GM18517 (cell line): ENCODE results near the gene AHDC1.
A peak's percentile ranks its signal among the peaks of the same experiment; 100 is the strongest.
"Not testable (repeated sequence)": the region's sequence is repeated elsewhere in the genome, so short reads cannot be mapped to it uniquely, and the experiment has no call there.

Experiments used
- ATAC-seq: cut with Tn5 transposase; IDR thresholded peaks from one replicate; pipeline ENCODE4 v1.9.1; 2021; ENCODE audit warnings: mild to moderate bottlenecking, moderate library complexity; ENCODE audit not compliant: unreplicated experiment

Gene AHDC1

DNA sequence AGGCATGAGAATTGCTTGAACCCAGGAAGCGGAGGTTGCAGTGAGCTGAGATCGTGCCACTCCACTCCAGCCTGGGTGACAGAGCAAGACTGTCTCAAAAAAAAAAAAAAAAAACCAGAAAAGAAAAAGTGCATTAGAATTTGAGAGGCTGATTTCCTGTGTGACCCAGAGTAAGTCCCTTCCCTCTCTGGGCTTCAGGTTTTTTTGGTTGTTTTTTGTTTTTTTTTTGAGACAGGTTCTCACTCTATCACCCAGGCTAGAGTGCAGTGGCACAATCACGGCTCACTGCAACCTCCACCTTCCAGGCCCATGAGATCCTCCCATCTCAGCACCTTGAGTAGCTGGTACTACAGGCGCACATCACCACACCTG lies 65.7 kb downstream of the AHDC1 start:
- ATAC-seq = not testable (repeated sequence)

DNA sequence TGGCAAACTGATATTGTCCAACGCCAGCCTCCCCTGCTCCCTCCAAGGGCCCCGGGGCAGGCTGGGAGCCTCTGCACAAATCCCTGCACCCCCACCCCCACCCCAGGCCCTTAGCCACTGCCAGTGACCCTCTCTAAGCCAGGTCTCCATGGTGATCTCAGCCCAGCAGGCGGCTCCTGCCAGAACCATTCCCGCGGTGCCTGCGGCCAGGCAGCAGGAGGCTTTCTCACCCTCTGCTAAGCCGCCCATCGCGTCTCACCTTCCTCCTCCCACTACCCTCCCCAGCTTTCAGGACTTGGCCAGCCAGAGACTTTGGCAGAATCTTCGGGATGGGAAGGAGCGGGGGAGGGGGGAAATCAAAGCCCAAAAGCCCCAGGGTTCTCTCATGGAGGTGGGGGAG lies 67.2 kb downstream of the AHDC1 start:
- ATAC-seq = no peak

DNA sequence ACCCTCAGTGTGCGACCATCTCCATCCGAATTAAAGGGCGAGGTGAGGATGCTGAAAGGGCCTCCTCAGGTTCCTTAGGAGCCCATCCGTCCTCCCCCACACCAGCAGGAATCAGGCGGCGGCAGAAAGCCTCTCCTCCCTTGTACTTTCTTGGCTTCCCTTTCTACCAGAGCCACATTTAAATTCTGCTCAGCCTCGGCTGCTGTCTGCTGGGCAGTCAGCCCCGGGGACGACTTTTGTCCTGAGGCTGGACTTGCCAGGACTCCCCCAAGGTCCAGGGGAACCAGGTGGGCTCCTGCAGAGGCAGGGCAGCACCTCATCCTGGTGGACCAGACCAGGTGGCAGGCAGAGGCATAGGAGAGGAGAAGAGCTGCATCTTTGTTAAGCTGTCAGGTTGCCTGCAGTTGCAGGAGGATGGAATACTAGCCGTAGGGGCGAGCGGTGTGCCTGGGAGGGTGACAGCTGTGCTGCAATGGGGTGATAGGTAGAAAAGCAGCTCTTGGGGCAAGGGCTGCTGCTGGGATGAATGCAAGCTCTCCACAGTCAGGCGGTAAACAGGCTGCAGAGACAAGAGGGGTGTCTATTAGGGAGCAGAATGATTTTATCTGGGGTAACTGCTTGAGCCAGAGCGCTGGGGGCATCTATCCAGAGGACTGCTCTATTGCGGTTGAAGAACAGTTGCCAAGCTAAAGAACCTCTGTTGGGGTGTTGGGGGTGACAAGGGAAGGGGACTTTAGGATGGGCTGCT lies 67.8 kb downstream of the AHDC1 start:
- ATAC-seq = no peak

DNA sequence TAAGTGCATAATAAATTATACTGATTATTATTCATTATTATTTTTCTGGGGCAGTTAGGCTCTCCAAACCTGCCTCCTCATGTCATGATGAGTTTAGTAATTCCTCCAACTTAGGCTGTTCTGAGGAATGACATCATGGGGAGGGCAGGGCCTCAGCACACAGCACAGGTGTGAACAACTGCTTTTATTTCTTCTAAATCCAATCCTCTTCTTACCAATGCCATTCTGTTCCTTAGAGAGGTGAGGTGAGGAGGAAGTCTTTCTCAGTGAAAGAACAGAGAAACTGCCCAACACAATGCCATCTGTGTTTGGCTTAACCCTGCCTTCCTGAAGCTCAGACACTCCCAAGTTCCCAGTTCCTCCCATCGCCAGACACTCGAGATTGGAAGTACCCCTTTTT lies 68.6 kb downstream of the AHDC1 start:
- ATAC-seq = no peak

DNA sequence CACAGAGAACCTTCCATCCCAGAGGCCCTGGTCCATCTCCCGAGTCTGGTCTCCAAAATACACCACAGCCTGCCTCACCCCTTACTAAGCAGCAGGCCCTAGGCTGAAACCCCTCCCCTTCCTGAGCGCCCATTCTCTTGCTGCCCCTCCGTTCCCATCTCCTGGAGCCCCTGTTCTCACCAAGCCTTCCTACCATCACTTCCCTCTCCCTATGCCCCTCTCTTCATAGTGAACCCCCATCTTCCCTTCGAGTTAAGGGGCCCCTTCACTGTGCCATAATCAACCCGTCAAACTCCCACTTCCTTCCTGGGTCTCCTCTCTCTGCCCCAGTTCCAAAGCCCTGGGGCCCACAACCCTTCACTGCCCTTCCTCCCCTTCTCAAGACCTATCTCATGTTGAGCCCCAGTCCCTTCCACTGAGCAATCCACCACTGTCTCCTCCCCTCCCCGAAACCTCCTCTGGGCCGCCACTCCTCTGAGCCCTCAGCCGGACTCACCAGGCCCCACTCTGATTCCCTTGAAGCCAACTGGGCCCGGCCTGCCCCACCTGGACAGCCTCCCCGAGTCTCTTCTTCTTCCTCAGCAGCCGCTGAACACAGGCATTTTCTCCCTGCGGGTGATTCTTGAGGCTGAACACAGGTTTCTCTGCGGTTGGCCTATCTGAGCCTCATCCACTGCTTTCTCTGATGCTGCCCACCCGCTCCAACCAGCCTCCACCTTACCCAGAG lies 71.8 kb downstream of the AHDC1 start:
- ATAC-seq = no peak

DNA sequence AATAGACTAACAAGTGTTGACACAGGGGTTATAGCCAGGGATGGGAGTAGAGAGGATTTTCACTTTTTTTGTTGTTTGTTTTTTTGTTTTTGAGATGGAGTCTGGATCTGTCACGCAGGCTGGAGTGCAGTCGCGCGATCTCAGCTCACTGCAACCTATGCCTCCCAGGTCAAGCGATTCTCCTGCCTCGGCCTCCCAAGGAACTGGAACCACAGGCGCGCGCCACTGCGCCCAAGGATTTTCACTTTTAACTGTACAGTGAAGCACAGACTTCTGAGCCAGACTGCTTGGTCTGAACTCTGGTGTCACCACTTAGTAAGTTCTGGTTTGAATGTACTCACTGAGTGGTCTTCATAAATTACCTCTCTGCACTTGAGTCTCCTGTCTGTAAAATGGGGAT lies 73.8 kb downstream of the AHDC1 start:
- no peak for ATAC-seq

DNA sequence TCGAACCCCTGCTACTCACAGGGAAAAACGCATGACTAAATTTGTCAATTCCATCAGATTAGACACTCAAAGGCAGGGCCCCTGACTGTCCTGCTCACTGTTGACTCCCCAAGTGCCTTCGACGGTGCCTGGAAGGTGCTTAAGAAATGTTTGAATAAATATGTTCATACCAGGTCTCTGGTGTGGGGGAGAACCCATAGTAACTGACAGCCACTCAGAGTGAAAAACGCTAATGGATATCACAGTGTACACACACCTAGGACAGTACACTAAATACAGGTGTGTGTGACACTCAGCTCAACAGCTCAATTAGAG lies 74.3 kb downstream of the AHDC1 start:
- ATAC-seq = no peak

DNA sequence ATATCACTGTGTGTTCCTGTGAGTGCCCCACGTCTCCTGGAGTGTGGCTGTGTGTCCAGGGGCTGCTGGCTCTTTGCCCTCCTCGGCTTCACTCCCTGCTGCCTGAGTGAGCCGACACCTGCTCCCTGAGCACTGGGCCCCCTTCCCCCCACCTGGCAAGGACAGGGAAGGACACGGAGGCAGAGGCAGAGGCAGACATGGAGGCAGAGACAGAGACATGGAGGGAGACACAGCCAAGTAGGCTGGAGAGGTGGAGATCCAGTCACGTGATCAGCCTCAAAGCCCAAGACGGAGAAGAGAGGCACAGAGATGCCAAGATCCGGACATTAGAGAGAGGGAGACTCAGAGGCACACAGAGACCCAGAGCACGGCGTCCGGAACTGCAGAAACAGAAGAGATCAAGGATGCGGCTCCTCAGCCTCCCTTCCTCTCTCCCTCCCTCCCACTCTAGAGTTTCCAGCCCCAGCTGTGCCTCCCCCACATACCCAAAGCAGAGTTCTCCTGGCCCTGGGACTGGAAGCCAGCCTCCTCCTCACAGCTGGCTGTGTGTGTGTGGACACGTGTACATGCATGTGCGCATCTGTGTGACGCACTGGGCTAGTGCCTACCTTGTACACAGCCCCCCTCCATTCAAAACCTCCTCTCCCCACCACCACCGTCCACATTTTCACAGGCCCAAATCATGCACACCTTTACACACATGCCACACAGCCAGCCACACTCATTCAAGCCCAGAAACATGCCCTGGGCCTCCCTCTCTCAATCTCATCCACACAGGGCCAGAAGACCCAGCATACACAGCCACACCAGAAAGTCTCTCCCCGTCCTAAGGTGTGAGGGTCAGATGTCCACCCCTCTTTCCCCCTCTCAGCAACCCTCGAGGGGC lies 74.9 kb downstream of the AHDC1 start:
- no peak for ATAC-seq

DNA sequence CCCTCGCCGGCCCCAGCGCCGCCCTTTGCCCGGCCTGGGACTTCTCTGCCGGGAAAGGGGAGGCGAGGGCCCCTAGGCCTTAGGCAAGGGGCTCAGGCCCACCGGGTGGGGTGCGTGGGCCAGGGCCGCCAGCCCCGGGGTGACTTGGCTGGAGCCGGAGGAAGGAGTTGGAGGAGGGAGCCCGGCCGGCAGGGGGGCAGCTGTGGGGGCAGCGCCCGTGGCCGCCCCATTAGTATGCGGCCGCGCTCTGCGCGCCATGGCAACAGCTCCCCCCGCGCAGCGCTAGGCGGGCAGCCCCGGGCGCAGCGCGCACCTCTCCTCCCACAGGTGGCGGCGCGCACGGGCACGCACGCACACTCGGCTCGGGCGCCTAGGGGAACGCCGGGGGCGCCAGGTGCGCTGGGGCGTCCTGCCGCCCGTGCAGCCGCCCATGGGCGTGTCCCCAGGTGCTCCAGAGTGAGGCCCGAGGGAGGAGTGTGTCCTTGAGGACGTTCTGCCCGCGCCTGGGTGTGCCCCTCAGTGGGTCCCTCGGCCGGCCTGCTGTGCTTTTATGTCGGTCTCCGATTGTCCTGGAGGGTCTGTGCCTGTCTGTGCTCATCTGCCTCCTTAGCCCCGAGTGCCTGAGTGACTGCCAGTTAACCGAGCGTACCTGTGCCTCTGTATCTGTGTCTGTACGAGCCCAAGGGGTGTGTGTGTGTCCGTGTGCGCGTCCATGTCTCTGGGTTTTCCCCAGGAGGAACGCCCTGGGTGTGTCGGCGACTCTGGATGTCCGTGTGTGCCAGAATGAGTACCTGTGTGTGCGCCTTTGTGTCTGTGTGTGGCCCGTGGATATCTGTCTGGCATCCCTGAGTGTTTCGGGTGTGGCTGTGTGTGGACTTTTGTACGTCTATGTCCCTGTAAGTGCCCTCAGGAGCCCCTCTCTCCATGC lies 75.8 kb downstream of the AHDC1 start:
- peak; percentile 43 for ATAC-seq

DNA sequence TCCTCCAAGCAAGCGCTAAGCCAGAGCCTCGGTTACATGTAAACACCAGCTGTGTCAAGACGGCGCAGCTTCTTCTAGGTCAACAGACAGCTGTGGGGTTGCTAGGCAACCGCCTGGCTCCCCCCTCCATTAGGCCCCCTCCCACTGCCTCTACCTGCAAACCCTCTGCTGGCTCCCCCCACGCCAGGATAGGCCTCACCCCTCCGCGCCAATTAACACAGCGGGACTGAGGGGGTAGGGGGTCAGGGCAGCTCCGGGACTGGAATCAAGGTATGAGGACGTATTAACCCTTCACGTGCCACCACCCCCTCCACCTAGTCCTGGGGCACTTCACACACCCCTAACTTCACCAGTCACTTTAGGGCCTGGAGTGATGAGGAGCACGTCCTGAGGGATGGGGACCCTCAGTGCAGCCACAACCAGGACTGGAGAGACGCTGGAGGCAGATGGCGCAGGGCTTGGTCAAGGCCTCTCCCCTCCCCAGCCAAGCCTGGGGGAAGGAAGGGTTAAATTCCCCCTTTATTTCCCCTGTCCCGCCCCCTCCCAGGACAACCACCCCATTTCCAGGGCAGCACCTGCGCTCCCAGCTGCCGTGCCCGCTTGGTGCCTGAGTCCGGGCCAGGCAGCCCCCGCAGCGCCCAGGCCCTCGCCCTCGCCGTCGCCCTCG lies 76.6 kb downstream of the AHDC1 start:
- no peak for ATAC-seq

DNA sequence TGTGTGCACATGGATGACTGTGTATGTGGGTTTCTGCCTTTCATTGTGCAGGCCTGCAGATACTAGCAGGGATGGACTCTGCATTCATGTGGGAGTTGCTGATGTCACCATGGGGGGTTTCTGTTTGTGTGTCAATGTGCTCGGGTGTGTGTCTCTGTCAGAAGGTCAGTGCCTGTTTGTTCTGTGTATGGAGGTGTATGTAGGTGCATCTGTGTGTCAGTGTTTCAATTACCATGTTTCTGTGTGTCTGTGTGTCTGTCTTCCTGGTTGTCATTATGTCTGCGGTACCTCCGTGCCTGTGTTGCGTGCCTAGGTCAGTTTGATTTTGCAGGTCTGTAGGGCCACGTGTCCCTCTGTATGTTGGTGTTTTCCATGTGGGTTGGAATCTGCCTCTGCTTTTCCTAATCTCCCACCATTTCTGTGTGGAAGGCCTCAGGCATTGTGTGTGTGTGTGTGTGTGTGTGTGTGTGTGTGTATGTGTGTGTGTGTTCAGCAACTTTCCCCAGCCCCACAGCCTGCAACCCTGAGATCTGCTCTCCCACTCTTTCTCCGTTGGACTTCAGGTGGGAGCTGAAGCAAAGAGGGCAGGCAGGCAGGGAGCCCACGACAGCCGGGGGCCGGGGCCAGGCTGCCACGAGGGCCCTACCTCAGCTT lies 77.2 kb downstream of the AHDC1 start:
- no peak for ATAC-seq

DNA sequence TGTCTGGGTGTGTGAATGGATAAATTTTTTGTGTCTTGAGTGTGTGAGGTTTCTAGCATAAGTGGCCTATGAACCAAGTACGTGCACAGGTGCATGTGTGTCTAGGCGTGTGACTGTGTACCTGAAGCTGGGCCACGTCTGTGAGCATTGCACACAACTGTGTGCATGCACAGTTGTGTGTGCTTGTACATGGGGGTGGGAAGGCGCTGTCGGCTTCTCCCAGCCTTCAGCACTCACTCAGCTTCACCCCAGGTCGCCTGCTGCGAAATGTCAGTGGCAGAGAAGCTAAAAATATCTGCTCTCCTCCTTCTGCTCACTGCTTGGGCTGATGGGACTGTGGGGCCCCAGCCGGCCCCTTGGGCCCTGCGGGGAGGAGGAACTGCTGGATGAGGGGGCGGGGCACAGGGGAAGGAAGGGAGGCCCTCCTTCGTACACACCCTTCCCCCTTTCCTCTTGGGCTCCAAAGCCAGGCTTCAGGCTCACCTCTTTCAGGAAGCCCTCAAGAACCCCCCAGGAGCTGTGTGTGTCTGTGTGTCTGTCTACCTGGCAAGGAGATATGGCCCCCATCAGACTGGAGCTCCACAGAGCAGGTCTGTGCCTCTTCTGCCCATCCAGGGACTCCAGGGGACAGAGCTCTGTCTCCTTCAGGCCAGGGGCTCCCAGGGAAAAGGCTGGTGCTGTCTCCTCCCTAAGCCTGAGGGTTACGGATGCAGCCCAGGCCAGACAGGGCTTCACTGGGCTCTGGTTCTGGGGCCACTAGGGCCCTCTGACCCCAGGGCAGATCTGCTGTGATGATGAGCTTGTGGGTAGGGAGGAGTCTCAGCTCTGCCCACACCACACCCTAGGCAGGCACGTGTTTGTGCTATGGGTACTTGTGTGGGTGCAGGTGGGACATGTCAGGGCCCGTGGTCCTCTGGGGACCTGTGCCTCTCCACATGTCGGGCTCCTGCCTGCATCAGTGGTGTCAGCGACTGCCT lies 78.4 kb downstream of the AHDC1 start:
- no peak for ATAC-seq

DNA sequence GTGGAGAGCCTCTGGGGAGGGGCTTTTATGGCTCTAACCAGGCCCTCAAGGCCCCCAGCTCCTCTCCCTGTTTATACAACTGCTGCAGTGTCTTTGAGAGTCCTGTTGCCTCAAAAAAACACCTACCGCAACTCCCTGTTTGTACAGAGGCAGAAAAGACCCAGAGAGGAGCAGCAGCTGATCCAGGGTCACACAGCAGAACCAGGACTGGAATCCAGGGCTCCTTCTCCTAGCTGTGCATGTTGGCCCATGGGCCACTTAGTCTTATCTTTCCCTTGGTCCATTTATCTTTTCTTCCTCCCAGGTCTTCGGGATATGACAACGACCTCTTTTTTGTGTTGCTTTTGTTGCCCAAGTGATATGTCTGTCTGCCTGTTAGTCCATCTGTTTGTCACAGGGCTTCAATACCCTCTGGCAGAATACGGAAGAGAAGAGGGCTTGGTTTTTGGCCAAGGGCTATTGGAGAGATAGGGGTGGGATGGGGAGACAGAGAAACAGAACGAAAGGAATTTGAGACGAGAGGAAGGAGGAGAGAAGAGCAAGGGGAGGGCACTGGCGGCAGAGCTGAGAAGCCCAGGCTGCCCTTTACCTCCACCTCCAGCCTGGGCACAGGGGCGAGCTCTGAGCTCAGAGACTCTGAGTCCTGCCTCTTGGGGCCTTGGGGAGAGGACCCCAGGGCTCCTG lies 80.5 kb downstream of the AHDC1 start:
- ATAC-seq = no peak

DNA sequence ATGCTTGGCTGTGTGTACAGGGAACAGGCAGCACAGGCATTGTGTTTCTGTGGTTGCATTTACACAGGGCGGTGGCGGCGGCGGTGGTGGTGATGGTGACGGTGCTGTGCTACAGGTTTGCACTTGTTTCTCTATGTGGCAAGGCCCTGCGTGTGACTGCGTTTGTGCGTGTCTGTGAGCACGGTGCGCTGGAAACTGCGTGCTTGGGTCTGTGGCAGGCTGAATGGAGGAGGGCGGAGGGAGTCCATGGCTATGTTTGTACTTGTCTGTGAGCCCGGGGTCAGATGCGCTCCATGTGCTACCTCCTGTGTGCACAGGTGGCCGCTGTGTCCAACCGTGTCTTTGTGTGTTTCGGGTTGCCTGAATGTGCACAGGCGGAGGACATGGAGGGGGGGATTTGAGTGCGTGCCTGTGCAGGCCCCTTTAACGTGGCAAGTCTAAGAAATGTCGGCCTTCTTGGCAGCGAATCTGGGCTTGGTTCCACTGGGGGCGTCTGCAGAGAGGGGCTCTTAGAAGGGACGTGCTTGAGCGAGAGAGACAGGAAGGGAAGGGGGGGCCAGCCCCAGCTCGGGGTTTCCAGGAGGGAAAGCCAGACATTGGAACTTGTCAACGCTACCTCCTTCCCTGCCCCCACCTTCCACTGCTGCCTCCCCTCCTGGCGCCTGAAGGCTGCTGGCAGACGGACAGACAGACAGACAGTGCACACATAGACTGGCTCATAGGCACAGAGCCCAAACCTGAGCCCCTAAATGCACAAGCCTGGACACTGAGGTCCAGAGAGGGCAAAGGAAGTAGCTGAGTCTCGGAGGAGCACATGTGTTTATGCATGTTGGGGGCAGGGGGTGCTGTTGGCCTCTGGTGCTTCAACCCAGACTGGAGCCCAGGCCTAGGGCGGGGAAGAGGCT lies 81.3 kb downstream of the AHDC1 start:
- ATAC-seq = no peak

DNA sequence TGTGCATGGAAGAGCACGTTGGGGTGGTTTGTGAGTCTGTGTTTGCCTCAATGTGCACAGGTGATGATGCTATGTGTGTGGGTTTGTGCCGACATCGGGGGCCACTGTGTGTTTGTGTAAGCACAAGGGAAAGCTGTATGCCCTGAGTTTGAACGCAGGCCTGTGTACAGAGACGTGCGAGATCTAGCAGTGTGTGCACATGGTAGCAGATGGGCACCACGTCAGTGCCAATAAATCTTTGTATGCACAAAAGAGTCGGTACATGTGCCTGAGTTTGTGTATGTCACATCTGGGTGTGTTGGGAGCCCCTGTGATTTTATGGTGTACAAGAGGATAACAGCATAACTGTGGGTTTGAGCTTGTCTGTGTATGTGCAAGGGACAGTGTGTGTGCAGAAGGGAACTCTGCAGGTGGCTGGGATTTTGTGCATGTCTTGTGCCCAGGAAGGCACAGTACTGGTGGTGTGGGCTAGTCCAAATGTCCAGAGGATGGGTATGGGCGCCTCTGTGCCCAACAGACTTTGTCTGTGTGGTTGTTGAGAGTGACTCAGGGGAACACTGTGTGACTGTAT lies 82.0 kb downstream of the AHDC1 start:
- ATAC-seq = no peak

DNA sequence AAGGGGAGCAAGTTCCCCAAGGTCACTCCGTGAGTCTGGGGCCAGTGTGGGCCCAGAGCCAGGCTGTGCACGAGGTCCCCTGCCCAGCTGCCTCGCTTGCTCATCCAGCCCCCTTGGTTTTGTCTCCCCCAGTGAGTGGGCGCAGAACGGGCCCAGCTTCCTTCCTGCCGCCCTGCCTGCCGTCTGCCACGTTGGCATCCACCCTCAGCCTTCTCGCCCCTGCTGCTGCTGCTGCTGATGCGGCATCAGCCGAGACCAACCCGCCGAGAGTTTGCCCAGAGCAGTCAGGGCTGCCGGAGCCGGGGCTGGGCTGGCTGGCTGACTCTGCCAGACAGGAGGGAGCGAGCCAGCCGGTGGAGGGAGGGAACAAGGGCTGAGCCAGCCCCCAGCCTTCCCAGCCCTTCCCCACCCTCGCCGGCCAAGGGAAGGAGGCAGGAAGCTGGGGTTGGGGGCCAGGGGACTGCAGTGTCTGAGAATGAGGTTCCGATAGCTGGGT lies 82.6 kb downstream of the AHDC1 start:
- no peak for ATAC-seq
